Vagina (tissue), 2 donors: ENCODE data around the gene FAF1. TPM values are rescaled to one million over a fixed set of nuclear protein-coding genes. Genes with fewer than 3 reads are reported as not detected.
A peak's percentile ranks its signal among the peaks of the same experiment; 100 is the strongest.

Experiments used
- DNase-seq, 2 donors: peaks; one replicate each; pipeline ENCODE4 v3.0.0-alpha.2; 2017; ENCODE audit errors: extremely low spot score in 2 of 2
- H3K27ac ChIP-seq: fragments of 200-600 bp; sonication (generic); one replicate; pipeline ENCODE4 v1.5.1; 2019
- H3K27me3 ChIP-seq: fragments of 200-600 bp; sonication (generic); one replicate; pipeline ENCODE4 v1.5.1; 2019
- H3K36me3 ChIP-seq, 2 donors: fragments of 200-600 bp; sonication (generic); one replicate each; pipeline ENCODE4 v1.5.1; 2017 to 2019
- H3K4me1 ChIP-seq: fragments of 200-600 bp; sonication (generic); one replicate; pipeline ENCODE4 v1.5.1; 2019
- H3K4me3 ChIP-seq, 2 donors: fragments of 200-600 bp; sonication (generic); 1 replicate in 1 of 2; 2 replicates in 1 of 2; pipeline ENCODE4 v1.5.1; 2016 to 2019
- H3K9me3 ChIP-seq: fragments of 200-600 bp; sonication (generic); one replicate; pipeline ENCODE4 v1.5.1; 2019
- POLR2A ChIP-seq, 2 donors: fragments of 450-650 bp; IDR thresholded peaks; one replicate each; pipeline ENCODE4 v1.6.1; 2017; ENCODE audit warnings: antibody characterized with exemption in 2 of 2, mild to moderate bottlenecking in 2 of 2, moderate library complexity in 2 of 2
- POLR2AphosphoS5 ChIP-seq, 2 donors: sonication (generic); formaldehyde crosslinking; IDR thresholded peaks; one replicate each; pipeline ENCODE4 v1.9.0; 2017; ENCODE audit warnings: antibody characterized with exemption in 2 of 2, mild to moderate bottlenecking in 2 of 2, low read depth in 1 of 2; ENCODE audit not compliant: insufficient read depth in 1 of 2
- intact Hi-C: fragments of 100-400 bp; cut with DNase I; formaldehyde crosslinking; loops from one replicate; pipeline ENCODE4 v1.15.1; 2023
- total RNA-seq: library from RNA; depleted of rRNA; stranded (reverse); fragments of >200 nt; gene quantifications from one replicate; pipeline ENCODE4 v1.2.3, GENCODE V29; 2016
- TF ChIP-seq, protein P1 (sequence below), 3 experiments: fragments of 450-650 bp in 2 of 3; fragments of 200-600 bp in 1 of 3; sonication (generic) in 1 of 3; IDR thresholded peaks; one replicate each; pipeline ENCODE4 v1.5.1; 2017 to 2019; ENCODE audit warnings: antibody characterized with exemption in 3 of 3, mild to moderate bottlenecking in 2 of 3, moderate library complexity in 2 of 3

The FAF1 gene
- total RNA-seq, 1 donor from 2014 or later: 40.0 TPM

- no peak for DNase-seq
- no peak overlapping the region for H3K27ac ChIP-seq
- H3K4me1 ChIP-seq: peaks cover 13% of the 10 kb centered on the region
- H3K36me3 ChIP-seq: no peaks in the 10 kb centered on the region
- intact Hi-C loops: no loop called here
- no peak overlapping the region for H3K4me3 ChIP-seq
- H3K9me3 ChIP-seq: no peaks in the 10 kb centered on the region
- TF ChIP-seq POLR2A (IDR thresholded peaks at IDR 0.05) (no peak), POLR2AphosphoS5 (IDR thresholded peaks at IDR 0.05; ENCODE audit: insufficient read depth in 1 of 2, low read depth in 1 of 2) (peak in 1 of 2 donors; percentile 71)
- TF ChIP-seq, protein P1, sequence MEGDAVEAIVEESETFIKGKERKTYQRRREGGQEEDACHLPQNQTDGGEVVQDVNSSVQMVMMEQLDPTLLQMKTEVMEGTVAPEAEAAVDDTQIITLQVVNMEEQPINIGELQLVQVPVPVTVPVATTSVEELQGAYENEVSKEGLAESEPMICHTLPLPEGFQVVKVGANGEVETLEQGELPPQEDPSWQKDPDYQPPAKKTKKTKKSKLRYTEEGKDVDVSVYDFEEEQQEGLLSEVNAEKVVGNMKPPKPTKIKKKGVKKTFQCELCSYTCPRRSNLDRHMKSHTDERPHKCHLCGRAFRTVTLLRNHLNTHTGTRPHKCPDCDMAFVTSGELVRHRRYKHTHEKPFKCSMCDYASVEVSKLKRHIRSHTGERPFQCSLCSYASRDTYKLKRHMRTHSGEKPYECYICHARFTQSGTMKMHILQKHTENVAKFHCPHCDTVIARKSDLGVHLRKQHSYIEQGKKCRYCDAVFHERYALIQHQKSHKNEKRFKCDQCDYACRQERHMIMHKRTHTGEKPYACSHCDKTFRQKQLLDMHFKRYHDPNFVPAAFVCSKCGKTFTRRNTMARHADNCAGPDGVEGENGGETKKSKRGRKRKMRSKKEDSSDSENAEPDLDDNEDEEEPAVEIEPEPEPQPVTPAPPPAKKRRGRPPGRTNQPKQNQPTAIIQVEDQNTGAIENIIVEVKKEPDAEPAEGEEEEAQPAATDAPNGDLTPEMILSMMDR (IDR thresholded peaks at IDR 0.05): no peak
- H3K27me3 ChIP-seq: no peaks in the 10 kb centered on the region
Measured at GRCh38 chr1:50603274-50604271, 356.5 kb downstream of the FAF1 start.

DNA sequence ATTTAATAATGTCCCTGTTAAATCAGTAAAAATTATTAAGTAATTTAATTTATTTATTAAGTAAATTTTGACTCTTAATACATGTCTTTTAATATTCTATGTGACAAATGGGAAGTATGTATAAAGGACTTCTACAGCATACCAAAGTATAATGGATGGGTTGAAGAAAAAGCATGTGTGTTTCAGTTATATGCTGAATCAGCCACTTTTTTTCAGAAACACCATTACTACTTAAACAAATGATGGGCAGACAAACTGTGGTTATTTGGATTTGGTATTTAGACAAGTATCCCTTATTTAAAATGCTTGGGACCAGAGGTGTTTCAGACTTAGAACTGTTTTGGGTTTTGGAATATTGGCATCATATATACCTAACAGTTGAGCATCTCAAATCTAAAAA is 360.5 kb downstream of the FAF1 start:
- Histone ChIP-seq H3K4me1 (peaks cover 13% of the 10 kb centered on the region), H3K27ac (no peak overlapping the region), H3K9me3 (no peaks in the 10 kb centered on the region), H3K36me3 (peaks cover 0 to 7% of the 10 kb centered on the region in 2 donors), H3K27me3 (no peaks in the 10 kb centered on the region), H3K4me3 (no peak overlapping the region)
- TF ChIP-seq POLR2AphosphoS5 (IDR thresholded peaks at IDR 0.05; ENCODE audit: insufficient read depth in 1 of 2, low read depth in 1 of 2): no peak
- TF ChIP-seq POLR2A (IDR thresholded peaks at IDR 0.05): no peak
- TF ChIP-seq, protein P1 (IDR thresholded peaks at IDR 0.05): no peak
- DNase-seq: no peak
- intact Hi-C loops: no loop called here

- Histone ChIP-seq H3K4me3 (no peak overlapping the region), H3K9me3 (no peaks in the 10 kb centered on the region), H3K27me3 (no peaks in the 10 kb centered on the region), H3K4me1 (no peaks in the 10 kb centered on the region), H3K27ac (no peak overlapping the region), H3K36me3 (peaks cover 0 to 7% of the 10 kb centered on the region in 2 donors)
- no peak for DNase-seq
- intact Hi-C loops: no loop called here
- no peak for TF ChIP-seq POLR2A (IDR thresholded peaks at IDR 0.05)
- TF ChIP-seq, protein P1 (IDR thresholded peaks at IDR 0.05): no peak
- TF ChIP-seq POLR2AphosphoS5 (IDR thresholded peaks at IDR 0.05; ENCODE audit: insufficient read depth in 1 of 2, low read depth in 1 of 2): no peak
Measured at GRCh38 chr1:50595874-50596273, 364.2 kb downstream of the FAF1 start.

- no peak overlapping the region for H3K4me3 ChIP-seq
- H3K36me3 ChIP-seq: peaks cover 0 to 7% of the 10 kb centered on the region in 2 donors
- H3K9me3 ChIP-seq: no peaks in the 10 kb centered on the region
- TF ChIP-seq POLR2AphosphoS5 (IDR thresholded peaks at IDR 0.05; ENCODE audit: insufficient read depth in 1 of 2, low read depth in 1 of 2) (no peak), POLR2A (IDR thresholded peaks at IDR 0.05) (no peak)
- TF ChIP-seq, protein P1 (IDR thresholded peaks at IDR 0.05): no peak
- H3K27ac ChIP-seq: no peak overlapping the region
- no peaks in the 10 kb centered on the region for H3K27me3 ChIP-seq
- intact Hi-C loops: no loop called here
- no peak for DNase-seq
- H3K4me1 ChIP-seq: no peaks in the 10 kb centered on the region
Measured at GRCh38 chr1:50593515-50593914, 366.6 kb downstream of the FAF1 start.

DNA sequence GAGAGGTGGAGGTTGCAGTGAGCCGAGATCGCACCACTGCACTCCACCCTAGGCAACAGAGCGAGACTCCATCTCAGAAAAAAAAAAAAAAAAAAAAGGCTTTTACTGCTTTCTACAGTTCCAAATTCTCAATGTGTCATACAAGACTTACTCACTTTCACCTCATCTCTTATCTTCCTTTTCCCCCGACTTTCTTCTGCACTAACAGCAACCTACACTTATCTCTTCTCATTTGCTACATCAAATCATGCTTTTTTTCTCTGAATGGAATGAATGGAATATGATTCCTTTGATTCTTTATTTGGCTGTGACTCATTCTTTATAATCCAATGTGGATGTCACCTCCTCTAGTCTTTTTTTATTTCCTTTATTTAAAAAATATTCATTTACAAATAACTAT is 368.5 kb downstream of the FAF1 start:
- no peak for DNase-seq
- intact Hi-C loops: no loop called here
- H3K27ac ChIP-seq: no peak overlapping the region
- H3K4me1 ChIP-seq: no peaks in the 10 kb centered on the region
- no peak for TF ChIP-seq POLR2A (IDR thresholded peaks at IDR 0.05)
- TF ChIP-seq, protein P1 (IDR thresholded peaks at IDR 0.05): no peak
- no peak for TF ChIP-seq POLR2AphosphoS5 (IDR thresholded peaks at IDR 0.05; ENCODE audit: insufficient read depth in 1 of 2, low read depth in 1 of 2)
- no peaks in the 10 kb centered on the region for H3K27me3 ChIP-seq
- H3K4me3 ChIP-seq: no peak overlapping the region
- H3K36me3 ChIP-seq: peaks cover 0 to 11% of the 10 kb centered on the region in 2 donors
- no peaks in the 10 kb centered on the region for H3K9me3 ChIP-seq
